ENCODE results near the gene NDST1.

NDST1 gene

DNA sequence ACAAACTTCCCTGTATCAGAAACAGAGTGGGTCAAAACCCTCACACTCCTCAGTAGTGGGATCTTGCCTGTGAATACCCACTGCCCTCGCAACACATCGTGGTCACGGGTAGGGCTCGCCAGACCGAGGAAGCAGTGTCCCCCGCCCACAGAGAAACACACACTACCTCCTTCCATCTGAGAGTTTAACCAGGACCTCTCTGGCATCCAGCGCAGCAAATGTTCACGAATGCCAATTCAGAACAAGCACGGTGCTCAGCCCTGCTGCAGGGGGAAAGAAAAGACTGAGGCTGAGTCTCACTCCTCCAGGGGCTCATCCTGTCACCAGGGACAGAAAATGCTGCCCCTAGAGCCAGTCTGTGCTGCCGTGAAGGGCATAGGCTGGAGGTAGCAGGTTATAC lies 90.1 kb downstream of the NDST1 start:
- H3K4me3 ChIP-seq (ENCODE audit: control insufficient read depth, low read depth, low read length) = no peak overlapping the region
- TF ChIP-seq, protein P1, sequence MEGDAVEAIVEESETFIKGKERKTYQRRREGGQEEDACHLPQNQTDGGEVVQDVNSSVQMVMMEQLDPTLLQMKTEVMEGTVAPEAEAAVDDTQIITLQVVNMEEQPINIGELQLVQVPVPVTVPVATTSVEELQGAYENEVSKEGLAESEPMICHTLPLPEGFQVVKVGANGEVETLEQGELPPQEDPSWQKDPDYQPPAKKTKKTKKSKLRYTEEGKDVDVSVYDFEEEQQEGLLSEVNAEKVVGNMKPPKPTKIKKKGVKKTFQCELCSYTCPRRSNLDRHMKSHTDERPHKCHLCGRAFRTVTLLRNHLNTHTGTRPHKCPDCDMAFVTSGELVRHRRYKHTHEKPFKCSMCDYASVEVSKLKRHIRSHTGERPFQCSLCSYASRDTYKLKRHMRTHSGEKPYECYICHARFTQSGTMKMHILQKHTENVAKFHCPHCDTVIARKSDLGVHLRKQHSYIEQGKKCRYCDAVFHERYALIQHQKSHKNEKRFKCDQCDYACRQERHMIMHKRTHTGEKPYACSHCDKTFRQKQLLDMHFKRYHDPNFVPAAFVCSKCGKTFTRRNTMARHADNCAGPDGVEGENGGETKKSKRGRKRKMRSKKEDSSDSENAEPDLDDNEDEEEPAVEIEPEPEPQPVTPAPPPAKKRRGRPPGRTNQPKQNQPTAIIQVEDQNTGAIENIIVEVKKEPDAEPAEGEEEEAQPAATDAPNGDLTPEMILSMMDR (conservative IDR thresholded peaks at IDR 0.05; ENCODE audit: control insufficient read depth, insufficient read depth, low read depth, low read length) = no peak
- DNase-seq (ENCODE audit: low read depth) = no peak

DNA sequence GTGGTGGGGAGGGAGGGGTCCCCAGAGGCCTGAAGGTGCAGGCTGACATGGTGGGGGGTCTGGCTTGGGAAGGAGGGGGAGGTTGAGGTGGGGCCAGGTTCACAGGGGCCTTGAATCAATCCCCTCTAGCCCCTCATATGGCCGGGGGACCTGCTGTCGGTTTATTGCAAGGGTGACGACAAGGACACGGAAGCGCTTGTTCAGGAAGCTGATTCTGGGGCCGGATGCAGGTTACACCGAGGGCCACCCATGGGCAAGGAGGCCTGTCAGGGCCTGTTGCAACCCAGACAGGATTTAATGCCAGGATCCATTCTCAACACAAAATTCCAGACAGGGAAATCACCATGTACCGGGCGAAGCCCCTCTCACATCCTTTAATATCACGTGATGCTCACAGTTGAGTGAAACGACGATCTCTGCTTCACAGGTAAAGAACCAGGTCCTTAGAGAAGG lies 90.9 kb downstream of the NDST1 start:
- TF ChIP-seq, protein P1 (conservative IDR thresholded peaks at IDR 0.05; ENCODE audit: control insufficient read depth, insufficient read depth, low read depth, low read length) = no peak
- DNase-seq (ENCODE audit: low read depth) = no peak
- H3K4me3 ChIP-seq (ENCODE audit: control insufficient read depth, low read depth, low read length) = no peak overlapping the region

DNA sequence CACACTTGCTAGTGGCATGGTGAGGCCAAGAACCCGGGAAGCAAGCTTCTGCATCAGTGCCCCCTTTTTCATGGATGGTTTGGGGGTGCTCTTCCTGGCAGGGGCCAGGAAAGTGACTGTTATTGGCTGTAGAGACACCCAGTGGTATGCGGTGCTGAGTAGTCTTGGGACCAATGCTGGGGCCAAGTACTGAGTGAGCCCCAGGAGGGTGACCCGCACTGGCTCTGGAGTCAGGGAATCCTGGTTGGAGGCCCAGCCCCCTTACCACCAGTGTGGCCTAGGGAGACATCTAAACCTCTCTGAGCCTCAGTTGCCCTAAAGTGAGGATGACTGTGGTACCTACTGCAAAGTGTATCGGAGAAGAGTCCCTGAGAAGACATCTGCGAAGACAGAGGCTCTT lies 91.3 kb downstream of the NDST1 start:
- TF ChIP-seq, protein P1 (conservative IDR thresholded peaks at IDR 0.05; ENCODE audit: control insufficient read depth, insufficient read depth, low read depth, low read length) = no peak
- no peak overlapping the region for H3K4me3 ChIP-seq (ENCODE audit: control insufficient read depth, low read depth, low read length)
- DNase-seq (ENCODE audit: low read depth) = no peak

DNA sequence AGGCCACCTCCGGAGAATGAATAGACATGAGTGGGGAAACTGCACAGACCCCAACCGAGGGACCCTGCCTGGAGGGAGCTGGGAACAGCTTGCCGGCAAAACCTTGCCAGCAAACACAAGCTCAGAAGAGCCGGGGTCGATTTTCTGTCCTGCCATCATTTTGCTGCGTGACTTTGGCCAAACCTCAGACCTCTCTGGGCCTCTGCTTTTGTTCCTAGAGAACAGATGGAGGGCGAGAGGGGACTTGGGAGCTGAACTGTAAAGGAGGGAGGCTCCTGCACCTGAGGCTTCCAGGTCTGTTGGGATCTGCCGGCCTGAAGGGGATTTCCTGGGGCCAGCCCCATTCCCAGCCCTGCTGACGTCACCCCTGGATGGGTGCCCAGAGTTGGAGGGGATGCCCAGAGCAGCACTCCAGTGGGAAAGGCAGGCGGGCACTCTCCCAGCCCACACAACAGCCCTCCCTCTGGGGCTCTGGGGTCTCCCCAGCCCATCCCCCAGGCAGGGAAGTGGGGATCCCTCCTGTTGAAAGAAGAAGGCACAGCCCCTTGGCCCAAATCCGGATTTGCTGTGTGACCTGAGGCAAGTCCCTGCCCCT lies 92.1 kb downstream of the NDST1 start:
- TF ChIP-seq, protein P1 (conservative IDR thresholded peaks at IDR 0.05; ENCODE audit: control insufficient read depth, insufficient read depth, low read depth, low read length) = no peak
- peak; percentile 62 for DNase-seq (ENCODE audit: low read depth)
- H3K4me3 ChIP-seq (ENCODE audit: control insufficient read depth, low read depth, low read length) = no peak overlapping the region

DNA sequence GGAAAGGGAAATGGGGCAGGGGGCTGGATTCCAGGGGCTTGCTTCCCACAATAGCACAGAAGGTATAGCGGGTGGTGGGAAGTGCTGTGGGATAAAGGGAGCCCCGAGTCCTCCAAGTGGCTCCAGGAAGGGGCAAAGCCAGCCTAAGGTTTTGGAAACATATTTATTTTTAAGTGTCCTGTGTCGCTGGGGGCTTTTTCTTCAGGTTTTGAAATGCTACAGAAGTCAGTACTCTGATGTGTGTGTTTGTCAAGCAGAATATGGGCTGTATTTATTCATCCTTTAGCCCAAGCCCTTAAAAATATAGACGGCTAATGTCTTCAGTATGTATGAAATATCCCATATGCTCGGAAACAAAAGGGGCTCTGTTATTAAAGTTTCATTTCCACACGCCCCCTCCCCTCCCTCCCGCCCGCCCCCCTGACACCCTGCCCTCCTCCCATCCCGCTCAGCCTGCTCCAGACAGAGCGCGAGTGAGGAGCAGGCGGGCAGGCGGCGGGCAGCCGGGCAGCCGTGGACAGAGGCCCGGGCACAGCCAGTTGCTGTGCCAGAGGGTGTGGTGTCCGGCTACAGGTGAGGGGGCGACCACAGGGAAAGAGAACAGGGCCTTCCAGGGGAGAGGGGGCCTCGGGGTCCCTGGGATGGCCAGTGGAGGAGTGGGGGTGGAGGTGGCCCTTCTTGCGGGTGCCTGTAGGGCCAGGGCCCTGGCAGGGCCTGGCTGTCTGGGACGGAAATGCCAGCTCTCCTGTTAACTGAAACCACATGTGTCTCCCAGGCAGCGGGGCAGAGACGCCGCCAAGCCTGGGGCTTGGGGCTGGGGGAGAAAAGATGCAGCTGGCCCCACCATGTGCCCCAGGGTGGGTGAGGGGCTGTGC lies 92.9 kb downstream of the NDST1 start:
- no peak for DNase-seq (ENCODE audit: low read depth)
- H3K4me3 ChIP-seq (ENCODE audit: control insufficient read depth, low read depth, low read length) = no peak overlapping the region
- TF ChIP-seq, protein P1 (conservative IDR thresholded peaks at IDR 0.05; ENCODE audit: control insufficient read depth, insufficient read depth, low read depth, low read length) = no peak

DNA sequence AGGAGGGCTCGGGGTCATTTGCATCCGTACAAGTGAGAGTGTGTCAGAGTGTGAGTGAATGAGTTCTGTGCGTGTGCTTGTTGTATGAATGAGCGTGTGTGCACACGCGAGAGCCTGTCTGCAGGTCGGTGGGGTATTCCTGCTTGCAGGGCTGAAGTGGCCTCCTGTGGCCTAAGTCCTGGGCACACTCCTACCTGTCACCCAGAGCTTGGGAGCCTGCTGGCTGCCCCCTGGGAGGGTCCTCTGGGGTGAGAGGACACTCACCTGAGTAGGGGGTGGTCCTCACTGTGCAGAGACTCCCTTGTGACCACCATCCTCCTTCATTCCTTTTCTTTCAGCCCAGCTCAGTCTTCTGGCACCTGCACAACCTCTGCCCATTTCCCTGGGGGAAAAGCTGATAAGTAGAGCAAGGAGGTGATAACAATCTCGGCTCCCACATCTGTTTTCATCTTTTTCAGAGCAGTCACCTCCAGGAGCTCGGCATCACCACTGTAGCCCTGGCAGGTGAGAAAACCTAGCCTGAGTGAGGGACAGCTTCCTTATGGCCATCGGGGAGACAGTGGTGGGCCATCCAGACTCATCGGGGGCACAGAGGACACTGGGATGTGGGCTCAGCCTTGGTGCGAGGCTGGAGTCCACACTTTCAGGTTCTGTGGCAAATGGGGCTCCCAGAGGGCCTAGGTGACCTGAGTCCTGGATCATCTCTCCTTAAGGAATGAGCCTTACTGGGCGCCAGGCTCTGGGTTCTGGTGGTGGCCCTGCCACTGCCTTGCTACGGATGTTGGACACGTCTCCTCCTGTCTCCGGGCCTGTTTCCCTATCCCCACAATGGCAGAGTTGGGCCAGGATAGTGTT lies 93.8 kb downstream of the NDST1 start:
- TF ChIP-seq, protein P1 (conservative IDR thresholded peaks at IDR 0.05; ENCODE audit: control insufficient read depth, insufficient read depth, low read depth, low read length) = no peak
- H3K4me3 ChIP-seq (ENCODE audit: control insufficient read depth, low read depth, low read length) = no peak overlapping the region
- DNase-seq (ENCODE audit: low read depth) = no peak
